ENCODE results near the gene FAM185A.
"Not testable (repeated sequence)": the region's sequence is repeated elsewhere in the genome, so short reads cannot be mapped to it uniquely, and the experiment has no call there.

- TF ChIP-seq, protein P1, sequence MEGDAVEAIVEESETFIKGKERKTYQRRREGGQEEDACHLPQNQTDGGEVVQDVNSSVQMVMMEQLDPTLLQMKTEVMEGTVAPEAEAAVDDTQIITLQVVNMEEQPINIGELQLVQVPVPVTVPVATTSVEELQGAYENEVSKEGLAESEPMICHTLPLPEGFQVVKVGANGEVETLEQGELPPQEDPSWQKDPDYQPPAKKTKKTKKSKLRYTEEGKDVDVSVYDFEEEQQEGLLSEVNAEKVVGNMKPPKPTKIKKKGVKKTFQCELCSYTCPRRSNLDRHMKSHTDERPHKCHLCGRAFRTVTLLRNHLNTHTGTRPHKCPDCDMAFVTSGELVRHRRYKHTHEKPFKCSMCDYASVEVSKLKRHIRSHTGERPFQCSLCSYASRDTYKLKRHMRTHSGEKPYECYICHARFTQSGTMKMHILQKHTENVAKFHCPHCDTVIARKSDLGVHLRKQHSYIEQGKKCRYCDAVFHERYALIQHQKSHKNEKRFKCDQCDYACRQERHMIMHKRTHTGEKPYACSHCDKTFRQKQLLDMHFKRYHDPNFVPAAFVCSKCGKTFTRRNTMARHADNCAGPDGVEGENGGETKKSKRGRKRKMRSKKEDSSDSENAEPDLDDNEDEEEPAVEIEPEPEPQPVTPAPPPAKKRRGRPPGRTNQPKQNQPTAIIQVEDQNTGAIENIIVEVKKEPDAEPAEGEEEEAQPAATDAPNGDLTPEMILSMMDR (IDR thresholded peaks at IDR 0.05): not testable (repeated sequence)
- not testable (repeated sequence) for TF ChIP-seq POLR2AphosphoS5, POLR2A (IDR thresholded peaks at IDR 0.05)
These were observed 6.6 kb upstream of the FAM185A start for GRCh38 chr7:102742002-102742771.

All from suprapubic skin (tissue), 4 donors.